Cardiac septum (tissue), 1 donor: ENCODE data around the gene DLX4. TPM values are rescaled to one million over a fixed set of nuclear protein-coding genes. Genes with fewer than 3 reads are reported as not detected.
A peak's percentile ranks its signal among the peaks of the same experiment; 100 is the strongest.

Experiments
- DNase-seq: peaks from one replicate; pipeline ENCODE4 v3.0.0-alpha.2; 2020; ENCODE audit warnings: low spot score
- intact Hi-C: fragments of 100-400 bp; cut with DNase I; formaldehyde crosslinking; loops from one replicate; pipeline ENCODE4 v1.14.0; 2022
- total RNA-seq: library from RNA; stranded (reverse); fragmentation: NEBNext Ultra II Directional; extraction: Animal tissue kit (Norgen Biotek cat#: 25700); gene quantifications from one replicate; pipeline ENCODE4 v1.2.1, GENCODE V29; 2021
- donor health status: DM: no; HTN: no; CAD: no.

Gene DLX4
- total RNA-seq, 1 donor from 2014 or later, result 0.16 TPM

DNA sequence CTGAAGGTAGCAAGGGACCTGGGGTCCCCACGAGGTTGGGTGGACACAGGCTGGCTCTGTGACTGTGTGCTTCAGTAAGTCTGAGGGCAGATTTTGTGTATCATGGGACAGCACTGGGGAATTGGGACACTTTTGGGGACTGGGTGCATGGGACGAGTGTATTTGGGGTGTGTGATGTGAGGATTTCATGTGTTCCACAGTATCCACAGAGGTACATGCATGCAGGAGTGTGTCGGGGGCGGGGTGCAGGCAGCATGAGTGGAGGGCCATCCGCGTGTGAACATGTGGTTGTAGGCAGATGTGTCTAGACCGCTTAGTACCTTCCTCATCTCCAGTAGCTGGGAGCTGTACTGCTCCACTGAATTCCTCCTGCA, 27.1 kb downstream of the DLX4 start:
- no peak for DNase-seq
- intact Hi-C loops, result loop anchor here (1.0 to 10.0 kb wide), 2 partner anchors 115 to 291 kb away; partner anchors contain the start of gene SLC35B1

DNA sequence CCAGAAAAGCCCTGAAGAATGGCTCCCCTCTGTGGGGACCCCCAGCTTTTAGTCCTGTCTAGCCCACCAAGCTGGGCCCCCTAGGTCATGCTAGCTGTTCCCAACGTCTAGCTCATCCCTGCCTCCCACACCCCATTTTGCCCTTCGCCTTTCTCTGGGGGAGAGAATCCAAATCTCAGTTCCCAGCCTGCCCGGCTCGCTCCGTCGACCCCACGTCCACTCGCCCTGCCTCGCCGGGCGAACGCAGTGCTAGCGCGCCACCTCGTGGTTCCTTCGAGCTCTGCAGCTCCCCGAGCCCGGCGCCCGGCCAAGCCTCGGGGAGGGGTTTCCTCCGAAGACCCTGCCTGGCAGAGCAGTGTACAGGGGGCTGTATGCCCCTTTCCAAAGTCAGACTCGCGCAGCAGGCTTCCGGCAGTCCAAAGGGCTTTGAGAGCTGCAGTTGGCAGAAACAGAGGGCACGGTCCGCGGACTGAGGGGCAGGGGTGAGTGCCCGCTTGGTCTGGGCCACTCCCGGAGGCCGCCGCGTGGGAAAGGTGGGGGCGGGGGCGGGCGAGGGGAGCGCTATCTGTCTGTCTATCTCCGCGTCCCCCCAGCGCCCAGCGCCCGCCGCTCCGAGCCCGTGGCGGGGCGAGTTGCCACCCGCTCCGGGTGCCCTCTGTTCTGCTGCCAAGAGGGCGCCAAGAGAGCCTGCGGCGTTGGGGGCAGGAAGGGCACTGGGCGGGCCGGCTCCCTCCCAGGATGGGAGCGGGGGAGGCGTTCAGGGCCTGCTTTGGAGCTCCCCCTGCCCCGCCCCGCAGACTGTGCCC, 27.7 kb downstream of the DLX4 start:
- intact Hi-C loops, result loop anchor here (1.0 to 10.0 kb wide), 2 partner anchors 115 to 292 kb away; partner anchors contain the start of gene SLC35B1
- DNase-seq, result peak; percentile 81

DNA sequence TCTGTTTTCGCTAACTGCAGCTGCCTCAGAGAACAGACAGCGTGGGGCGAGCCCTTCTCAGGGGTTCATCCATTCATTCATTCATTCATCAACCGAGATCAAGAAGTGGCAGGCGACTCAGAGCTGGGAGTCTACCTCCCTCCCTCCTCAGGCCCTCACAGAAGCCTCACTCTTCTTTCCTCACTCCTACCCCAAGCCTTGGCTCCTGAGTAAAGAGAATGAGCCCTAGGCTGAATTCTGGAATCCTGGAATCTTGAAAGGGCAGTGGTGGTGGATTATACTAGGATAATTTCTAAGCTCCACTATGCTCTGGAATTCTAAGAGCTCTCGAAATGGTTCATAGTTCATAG, 28.3 kb downstream of the DLX4 start:
- intact Hi-C loops, result loop anchor here (10.0 kb wide), 1 partner anchor 292 kb away; the partner anchor contains the start of gene SLC35B1
- DNase-seq, result peak; percentile 67

DNA sequence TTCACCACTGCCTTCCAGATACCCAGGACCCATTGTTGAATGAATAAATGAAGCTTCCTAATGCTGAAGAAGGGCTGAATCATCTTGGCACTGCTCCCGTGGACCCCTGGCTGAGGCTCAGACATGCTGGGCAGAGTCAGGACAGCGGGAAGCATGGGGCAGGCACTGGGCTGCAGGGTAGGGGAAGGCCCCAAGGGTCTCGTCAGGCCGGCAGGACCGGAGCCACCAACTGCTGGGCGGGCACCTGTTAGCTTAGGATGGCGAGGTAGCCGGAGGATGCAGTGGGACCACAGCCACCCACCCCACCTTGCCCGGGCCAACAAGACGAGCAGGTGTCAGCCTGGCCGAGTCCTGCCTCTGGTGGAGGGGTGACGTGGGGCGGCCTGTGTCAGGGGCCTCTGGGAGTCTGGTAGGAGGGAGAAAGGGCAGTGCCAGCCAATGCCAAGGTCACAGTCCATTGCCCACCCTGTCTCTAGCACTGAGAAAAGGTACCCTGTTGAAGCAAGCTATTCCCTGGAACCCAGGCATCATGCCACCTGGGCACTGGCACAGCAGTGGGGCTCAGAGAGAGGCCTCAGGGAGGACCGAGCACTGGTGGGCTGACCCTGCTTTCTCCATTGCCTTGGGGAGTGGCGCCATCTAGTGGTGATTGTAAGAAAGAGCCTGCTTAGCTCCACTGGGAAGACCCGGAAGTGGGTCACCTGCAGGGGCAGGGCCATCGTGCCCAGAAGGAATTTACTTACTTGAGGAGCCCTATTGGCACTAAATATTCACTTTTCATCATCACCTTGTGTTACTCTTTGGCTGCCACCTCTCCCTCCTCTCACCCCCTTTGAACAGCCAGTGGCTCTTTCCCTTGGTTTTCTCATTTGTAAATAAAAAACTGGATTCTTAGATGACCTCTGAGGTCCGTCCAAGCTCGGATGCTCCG, 29.0 kb downstream of the DLX4 start:
- DNase-seq, result peak; percentile 65
- intact Hi-C loops, result loop anchor here (1.0 to 10.0 kb wide), 3 partner anchors 137 to 428 kb away; partner anchors contain the start of gene SLC35B1

DNA sequence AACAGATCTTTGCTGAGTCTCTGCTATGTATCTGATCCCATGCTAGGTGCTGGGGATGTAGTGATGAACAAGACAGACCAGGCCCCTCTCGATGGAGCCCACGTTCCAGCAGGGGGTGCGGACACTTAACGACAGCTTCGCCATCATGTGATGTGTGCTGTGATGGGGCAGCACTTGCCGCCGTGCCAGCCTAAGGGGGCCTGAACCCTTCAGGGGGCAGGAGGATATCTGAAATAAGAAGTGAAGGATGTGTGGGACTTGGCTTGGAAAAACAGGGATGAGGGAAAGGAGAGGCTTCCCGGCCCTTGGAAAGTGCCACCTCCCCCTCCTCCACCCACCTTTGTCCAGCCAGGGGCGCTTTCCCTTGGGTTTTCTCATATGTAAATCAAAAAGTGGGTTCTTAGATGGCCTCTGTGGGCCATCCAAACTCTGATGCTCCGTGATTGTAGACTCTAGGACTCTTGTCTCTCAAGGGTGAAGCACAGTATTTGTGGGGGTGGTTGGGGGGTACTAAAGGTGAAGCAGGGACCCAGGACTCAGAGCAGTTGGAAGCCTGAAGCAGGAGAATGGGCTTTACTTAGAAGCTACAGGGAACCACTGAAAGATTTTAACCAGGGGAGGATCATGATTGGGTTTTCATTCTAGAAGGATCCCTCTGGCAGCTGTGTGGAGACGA, 30.0 kb downstream of the DLX4 start:
- intact Hi-C loops, result loop anchor here (1.0 to 10.0 kb wide), 3 partner anchors 138 to 429 kb away; partner anchors contain the start of gene SLC35B1
- DNase-seq, result no peak

DNA sequence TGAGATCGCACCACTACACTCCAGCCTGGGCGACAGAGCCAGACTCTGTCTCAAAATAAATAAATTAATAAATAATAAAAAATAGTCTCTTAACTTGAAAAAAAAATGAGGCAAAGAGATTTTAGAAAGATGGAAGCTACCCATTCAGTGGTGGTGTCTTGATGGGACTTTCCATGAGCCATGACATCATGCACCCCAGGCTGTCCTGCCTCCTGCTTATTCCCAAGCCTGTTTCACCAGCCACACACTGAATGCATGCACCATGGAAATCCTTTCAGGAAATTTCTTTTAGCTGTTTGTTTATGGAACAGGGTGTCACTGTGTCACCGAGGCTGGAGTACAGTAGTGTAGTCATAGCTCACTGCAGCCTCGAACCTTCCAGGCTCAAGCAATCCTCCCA, 34.9 kb downstream of the DLX4 start:
- intact Hi-C loops, result no loop called here

DNA sequence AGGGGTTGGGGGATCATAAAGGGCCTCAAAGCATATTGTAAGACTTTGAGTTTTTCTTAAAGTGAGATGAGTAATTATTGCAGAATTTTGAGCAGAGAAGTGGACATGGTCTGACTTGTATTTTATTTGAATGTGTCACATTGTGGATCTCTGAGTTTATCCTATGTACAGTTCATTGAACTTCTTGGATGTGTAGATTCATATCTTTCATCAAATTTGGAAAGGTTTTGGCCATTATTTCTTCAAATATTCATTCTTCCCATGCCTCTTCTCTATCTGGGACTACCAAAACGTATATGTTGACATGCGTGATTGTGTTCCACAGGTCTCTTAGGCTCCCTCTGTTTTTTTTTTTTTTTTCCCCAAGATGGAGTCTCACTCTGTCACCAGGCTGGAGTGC, 40.3 kb downstream of the DLX4 start:
- no peak for DNase-seq
- intact Hi-C loops, result no loop called here

More for the DNA sequence above, 34.9 kb downstream of the DLX4 start:
- DNase-seq, result no peak

DNA sequence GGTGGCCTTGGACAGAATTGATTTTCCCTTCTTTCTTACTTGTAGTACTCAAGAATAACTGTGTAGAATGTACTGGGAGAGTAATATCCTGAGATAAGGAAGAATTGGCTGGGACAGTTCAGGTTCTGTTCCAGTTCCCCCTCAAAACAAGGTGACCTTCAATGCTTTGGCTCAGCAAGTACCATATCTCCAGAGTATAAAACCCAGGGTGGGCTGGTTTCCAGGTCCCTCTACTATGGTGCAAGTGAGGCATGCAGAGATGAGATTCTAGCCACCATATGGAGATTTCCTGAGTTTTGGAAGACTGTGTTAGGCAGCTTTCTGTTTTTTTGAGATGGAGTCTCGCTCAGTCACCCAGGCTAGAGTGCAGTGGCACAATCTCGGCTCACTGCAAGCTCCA, 44.1 kb downstream of the DLX4 start:
- no peak for DNase-seq
- intact Hi-C loops, result loop anchor here (10.0 kb wide), 1 partner anchor 302 kb away; no protein-coding TSS in a partner anchor

DNA sequence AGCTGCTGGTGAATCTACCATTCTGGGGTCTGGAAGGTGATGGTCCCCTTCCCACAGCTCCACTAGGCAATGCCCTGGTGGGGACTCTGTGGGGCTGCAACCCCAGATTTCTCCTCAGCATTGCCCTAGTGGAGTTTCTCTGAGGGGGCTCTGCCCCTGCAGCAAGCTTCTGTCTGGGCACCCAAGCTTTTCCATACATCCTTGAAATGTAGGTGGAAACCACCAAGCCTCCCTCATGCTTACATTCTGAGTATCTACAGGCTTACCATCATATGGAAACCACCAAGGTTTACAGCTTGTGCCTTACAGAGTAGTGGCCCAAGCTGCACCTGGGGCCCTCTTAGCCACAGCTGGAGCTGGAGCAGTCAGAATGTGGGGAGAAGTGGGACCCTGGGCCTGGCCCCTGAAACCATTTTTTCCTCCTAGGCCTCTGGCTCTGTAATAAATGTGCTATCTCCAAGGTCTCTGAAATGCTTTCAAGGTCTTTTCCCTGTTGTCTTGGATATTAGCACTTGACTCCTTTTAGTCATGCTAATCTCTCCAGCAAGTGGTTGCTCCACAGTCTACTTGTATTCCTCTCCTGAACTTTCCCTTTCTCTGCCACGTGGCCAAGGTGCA, 45.6 kb downstream of the DLX4 start:
- DNase-seq, result no peak
- intact Hi-C loops, result loop anchor here (10.0 kb wide), 1 partner anchor 300 kb away; no protein-coding TSS in a partner anchor

DNA sequence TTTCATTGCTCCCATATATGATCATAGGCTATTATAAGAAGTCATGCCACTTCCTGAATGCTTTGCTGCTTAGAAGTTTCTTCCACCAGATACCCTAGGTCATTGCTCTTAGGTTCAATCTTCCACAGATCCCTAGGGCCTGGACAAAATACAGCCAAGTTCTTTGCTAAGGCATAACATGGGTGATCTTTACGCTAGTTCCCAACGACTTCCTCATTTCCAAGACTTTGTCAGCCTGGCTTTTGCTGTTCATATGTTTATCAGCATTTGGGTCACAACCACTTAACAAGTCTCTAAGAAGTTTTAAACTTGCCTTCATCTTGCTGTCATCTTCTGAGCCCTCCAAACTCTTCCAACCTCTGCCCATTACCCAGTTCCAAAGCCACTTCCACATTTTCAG, 46.2 kb downstream of the DLX4 start:
- no peak for DNase-seq

DNA sequence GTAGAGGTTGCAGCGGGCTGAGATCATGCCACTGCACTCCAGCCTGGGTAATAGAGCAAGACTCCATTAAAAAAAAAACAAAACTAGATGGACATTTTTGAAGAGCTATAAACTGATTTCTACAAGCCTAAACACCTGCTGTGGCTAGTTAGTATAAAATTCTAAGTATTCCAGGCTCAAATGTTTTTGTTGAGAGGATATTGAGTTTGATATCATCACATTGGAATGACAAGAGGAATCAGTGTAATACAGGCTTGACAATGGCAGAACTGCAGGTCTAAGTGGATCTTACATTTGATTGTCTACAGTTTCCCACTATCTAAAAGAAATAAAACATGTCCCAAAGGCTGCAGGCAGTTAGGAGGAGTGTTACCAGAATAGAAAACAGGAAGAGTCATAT, 49.9 kb downstream of the DLX4 start:
- DNase-seq, result no peak

More for the DNA sequence above, 46.2 kb downstream of the DLX4 start:
- intact Hi-C loops, result loop anchor here (10.0 kb wide), 1 partner anchor 300 kb away; no protein-coding TSS in a partner anchor

DNA sequence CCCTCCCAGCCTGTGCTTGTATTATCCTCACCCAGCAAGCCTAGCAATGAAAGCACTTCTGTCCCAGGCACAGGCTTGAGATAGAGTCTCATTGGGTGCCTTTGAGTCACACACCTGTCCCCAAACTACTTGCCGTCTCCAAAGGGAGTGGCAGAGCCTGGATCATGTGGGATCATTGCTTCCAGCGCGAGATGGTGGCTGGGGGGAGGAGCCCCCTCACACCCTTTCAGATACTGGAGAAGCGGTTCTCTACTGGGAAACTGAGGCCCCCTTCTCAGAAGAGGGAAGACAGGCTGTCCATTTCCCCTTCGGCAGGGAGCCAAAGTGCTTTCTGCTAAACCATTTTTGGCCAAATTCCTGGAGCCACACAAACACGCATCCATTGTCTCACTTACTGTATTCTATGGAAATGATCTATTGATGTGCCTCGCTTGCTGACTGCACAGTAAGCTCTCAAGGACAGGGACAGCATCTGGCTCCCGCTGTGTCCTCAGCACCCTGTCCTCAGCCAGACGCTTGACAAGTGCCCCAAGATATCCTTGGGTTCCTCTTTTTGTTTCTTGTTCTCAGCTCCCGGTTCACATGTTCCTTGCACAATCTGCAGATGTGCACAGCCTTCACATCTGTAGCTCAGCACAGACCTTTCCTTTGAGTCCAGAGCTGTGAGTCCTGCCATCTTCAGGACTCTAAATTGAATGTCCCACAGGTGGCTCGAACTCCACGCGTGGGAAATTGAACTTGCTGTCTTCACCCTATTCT, 52.0 kb downstream of the DLX4 start:
- intact Hi-C loops, result no loop called here
- no peak for DNase-seq

More for the DNA sequence above, 49.9 kb downstream of the DLX4 start:
- intact Hi-C loops, result loop anchor here (10.0 kb wide), 1 partner anchor 296 kb away; no protein-coding TSS in a partner anchor

DNA sequence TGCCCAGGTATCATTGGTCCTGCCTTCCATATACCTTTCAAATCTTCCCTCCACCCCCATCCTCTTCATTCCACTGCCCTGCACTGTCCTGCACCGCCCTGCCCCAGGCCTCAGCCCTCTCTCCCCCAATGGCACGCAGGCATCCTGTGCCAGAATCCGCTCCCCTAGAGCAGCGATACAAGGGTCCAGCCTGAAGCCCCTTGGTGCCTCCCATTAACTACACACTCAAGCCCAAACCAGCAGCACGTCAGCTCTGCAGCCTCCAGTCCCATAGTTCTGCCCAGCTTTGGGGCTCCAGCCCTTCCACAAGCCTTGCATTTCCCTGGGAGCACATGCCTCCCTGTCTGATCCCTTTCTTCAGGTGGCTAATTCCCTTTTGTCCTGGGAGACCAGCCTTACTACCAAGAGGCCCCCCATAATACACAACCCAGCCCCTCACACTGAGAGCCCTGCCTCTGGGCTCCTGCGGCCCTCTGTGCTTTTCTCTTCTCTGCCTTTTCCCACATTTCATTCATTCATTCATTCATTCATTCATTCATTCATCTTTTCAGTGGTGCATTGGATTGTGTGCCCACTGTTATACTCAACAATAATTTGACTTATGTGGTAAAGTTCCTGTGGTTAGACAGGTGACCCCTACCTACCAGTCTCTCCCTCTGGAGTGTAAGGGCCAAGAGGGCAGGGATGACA, 52.8 kb downstream of the DLX4 start:
- intact Hi-C loops, result no loop called here
- no peak for DNase-seq

DNA sequence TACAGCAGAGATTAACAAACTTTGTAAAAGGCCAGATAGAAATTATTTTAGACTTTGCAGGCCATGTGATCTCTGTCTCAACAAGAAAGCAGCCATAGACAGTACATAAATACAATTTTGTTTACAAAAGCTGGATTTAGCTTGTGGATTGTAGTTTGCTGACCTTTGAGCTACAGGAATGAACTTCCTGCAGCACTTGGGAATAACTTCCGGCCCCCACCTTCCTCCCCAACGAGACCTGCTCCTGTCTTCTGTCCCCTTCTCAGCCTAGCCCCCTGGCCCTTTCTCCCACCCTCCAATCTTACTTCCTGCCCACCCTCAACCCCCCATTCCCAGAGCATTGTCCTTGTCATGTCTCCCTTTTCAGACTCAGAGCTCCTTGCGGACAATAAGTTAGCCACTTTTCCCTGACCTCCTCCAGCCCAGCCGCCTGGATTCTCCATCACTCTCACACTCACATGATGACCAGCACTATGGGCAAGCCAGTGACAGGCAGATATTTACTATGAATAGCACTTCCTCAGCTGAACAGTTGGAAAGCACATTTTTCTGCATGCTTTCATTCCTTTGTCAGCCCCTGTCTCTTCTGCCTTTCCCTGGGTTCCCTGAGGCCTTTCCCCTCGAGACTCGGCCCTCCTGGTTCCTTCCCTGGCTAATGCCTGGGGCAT, 53.6 kb downstream of the DLX4 start:
- intact Hi-C loops, result no loop called here
- no peak for DNase-seq

DNA sequence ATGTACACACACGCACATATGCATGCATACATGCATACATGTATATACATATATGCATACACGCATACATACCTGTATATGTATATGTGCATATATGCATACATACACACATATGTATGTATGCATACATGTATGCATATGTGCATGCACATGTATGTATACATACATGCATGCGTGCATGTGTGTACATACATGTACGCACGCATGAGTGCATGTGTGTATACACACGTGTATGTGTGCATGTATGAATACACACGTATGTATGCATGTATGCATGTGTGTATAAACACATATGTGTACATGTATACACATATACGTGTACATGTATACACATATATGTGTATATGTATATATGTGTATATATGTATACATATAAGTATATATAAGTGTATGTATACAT, 54.5 kb downstream of the DLX4 start:
- intact Hi-C loops, result no loop called here

More for the DNA sequence above, 54.5 kb downstream of the DLX4 start:
- DNase-seq, result no peak
